ENCODE results near the gene DTNBP1. TPM values are rescaled to one million over a fixed set of nuclear protein-coding genes. Genes with fewer than 3 reads are reported as not detected.

The DTNBP1 gene
- total RNA-seq, 3 donors from 2014 or later, result 14.6 to 22.0 (median 19.5) TPM

DNA sequence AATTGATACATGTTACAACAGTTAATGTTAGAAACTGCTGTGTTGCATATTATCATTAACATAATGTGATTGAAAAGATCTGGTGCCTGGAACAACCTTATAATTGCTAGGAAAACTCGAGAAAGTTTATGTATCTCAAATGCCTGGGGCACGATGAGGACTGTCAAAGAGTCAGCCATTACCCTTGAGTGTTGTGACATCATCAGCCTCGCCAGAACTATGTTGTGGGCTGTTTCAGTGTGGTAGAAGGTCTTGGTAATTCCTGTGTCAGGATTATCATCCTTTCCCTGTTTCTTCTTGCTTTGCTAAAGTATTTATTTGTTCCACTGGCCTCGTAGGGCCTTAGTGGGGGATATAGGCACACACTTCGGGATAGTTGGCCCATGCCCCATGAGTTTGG lies 185.1 kb downstream of the DTNBP1 start:
- Histone ChIP-seq H3K4me3 (no peak overlapping the region), H3K27me3 (no peaks in the 10 kb centered on the region), H3K36me3 (no peaks in the 10 kb centered on the region), H3K9me3 (no peaks in the 10 kb centered on the region), H3K27ac (no peak overlapping the region), H3K4me1 (no peaks in the 10 kb centered on the region)
- TF ChIP-seq POLR2AphosphoS5 (IDR thresholded peaks at IDR 0.05) (no peak), POLR2A (IDR thresholded peaks at IDR 0.05) (no peak)
- TF ChIP-seq, protein P1, sequence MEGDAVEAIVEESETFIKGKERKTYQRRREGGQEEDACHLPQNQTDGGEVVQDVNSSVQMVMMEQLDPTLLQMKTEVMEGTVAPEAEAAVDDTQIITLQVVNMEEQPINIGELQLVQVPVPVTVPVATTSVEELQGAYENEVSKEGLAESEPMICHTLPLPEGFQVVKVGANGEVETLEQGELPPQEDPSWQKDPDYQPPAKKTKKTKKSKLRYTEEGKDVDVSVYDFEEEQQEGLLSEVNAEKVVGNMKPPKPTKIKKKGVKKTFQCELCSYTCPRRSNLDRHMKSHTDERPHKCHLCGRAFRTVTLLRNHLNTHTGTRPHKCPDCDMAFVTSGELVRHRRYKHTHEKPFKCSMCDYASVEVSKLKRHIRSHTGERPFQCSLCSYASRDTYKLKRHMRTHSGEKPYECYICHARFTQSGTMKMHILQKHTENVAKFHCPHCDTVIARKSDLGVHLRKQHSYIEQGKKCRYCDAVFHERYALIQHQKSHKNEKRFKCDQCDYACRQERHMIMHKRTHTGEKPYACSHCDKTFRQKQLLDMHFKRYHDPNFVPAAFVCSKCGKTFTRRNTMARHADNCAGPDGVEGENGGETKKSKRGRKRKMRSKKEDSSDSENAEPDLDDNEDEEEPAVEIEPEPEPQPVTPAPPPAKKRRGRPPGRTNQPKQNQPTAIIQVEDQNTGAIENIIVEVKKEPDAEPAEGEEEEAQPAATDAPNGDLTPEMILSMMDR (IDR thresholded peaks at IDR 0.05), result no peak
- no peak for DNase-seq (ENCODE audit: low spot score in 2 of 2)
- intact Hi-C loops (cut with DNase I; ENCODE audit: low total_unique reads), result loop anchor here (1.0 kb wide), 1 partner anchor 10 kb away; no protein-coding TSS in a partner anchor

DNA sequence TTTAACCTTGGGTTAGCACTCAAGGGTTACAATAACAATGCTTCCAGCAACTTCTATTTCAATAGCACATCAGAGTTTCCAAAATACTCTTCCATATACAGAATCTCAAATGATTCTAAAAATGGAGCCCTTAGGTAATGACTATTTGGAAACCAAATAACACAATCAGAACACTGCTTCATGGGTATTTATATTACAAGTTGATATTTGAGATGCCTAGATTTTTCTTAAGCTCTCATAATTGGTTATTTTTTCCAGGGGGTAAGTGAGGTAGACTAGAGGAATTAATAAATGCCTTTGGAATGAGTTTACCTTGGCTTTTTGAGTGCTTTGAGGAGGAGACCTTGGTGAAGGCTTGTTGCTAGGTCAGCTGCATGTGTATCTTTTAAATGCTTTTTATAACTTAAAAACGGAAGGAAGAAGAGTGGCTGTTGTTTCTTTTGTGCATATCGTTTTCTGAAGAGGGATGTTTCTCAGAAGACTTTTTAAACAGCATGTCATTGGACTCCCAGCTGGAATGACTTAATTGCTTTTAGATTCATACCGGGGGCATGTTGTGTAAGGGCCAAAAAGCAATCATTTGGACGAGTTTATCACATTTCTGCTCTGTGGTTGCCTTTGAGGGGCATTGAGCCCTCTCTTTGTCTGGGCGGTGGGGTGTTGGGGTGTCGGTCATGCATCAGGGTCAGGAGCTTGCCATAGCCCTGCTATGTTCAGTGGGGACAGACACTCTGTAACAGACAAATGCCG lies 186.0 kb downstream of the DTNBP1 start:
- H3K4me3 ChIP-seq, result no peak overlapping the region
- intact Hi-C loops (cut with DNase I; ENCODE audit: low total_unique reads), result no loop called here

DNA sequence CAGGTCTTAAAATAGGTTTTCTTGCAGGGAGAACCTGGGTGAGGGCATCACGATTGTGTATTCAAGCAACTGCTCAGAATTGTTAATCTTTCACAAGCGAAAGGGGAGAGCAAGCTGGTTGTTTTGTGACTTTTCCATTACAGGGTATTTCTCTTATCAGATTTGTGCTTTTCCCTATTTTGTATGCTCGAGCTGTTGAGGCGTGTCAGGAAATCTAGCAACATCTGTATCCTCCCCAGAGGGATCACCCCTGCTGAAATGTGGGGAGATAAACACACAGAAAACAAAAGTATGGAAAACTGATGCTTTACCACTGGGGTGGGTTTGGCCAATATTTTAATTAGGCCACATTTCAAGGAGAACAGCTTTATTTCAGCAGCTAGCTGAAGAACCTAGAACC lies 187.0 kb downstream of the DTNBP1 start:
- H3K27ac ChIP-seq, result peak overlapping the region in 1 of 2 donors; percentile 50
- no peaks in the 10 kb centered on the region for H3K9me3 ChIP-seq
- no peaks in the 10 kb centered on the region for H3K36me3 ChIP-seq
- intact Hi-C loops (cut with DNase I; ENCODE audit: low total_unique reads), result no loop called here
- no peaks in the 10 kb centered on the region for H3K27me3 ChIP-seq
- H3K4me1 ChIP-seq, result no peaks in the 10 kb centered on the region
- DNase-seq (ENCODE audit: low spot score in 2 of 2), result no peak
- TF ChIP-seq POLR2AphosphoS5 (IDR thresholded peaks at IDR 0.05) (no peak), POLR2A (IDR thresholded peaks at IDR 0.05) (no peak)
- TF ChIP-seq, protein P1 (IDR thresholded peaks at IDR 0.05), result no peak
- no peak overlapping the region for H3K4me3 ChIP-seq

More for the DNA sequence above, 186.0 kb downstream of the DTNBP1 start:
- peak overlapping the region in 1 of 2 donors; percentile 20 for H3K27ac ChIP-seq
- H3K27me3 ChIP-seq, result no peaks in the 10 kb centered on the region
- DNase-seq (ENCODE audit: low spot score in 2 of 2), result no peak
- TF ChIP-seq, protein P1 (IDR thresholded peaks at IDR 0.05), result no peak
- TF ChIP-seq POLR2AphosphoS5 (IDR thresholded peaks at IDR 0.05), result no peak
- no peak for TF ChIP-seq POLR2A (IDR thresholded peaks at IDR 0.05)
- no peaks in the 10 kb centered on the region for H3K9me3 ChIP-seq
- no peaks in the 10 kb centered on the region for H3K4me1 ChIP-seq
- H3K36me3 ChIP-seq, result no peaks in the 10 kb centered on the region

DNA sequence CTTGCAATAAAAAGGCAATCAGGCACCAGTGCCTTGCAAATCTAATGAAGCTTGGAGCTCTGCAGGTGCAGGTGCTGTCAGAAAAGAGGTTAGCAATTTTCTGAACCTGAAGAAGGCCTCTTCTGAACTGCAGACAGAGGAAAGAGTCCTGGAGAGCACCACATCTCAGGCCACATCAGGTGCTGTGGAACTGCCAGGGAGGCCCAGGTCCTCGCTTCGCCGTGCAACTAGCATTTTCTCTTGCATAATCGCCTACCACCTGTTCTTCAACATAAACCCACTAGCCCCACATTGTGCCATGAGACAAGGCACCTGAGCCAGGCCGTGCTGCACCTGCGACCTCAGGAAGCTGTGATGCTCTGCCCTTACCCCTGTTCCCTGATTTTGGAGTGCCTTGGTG lies 187.6 kb downstream of the DTNBP1 start:
- Histone ChIP-seq H3K27me3 (no peaks in the 10 kb centered on the region), H3K36me3 (no peaks in the 10 kb centered on the region), H3K27ac (no peak overlapping the region), H3K9me3 (no peaks in the 10 kb centered on the region), H3K4me3 (no peak overlapping the region), H3K4me1 (no peaks in the 10 kb centered on the region)
- TF ChIP-seq, protein P1 (IDR thresholded peaks at IDR 0.05), result no peak
- no peak for TF ChIP-seq POLR2A (IDR thresholded peaks at IDR 0.05)
- TF ChIP-seq POLR2AphosphoS5 (IDR thresholded peaks at IDR 0.05), result no peak
- intact Hi-C loops (cut with DNase I; ENCODE audit: low total_unique reads), result no loop called here
- no peak for DNase-seq (ENCODE audit: low spot score in 2 of 2)

DNA sequence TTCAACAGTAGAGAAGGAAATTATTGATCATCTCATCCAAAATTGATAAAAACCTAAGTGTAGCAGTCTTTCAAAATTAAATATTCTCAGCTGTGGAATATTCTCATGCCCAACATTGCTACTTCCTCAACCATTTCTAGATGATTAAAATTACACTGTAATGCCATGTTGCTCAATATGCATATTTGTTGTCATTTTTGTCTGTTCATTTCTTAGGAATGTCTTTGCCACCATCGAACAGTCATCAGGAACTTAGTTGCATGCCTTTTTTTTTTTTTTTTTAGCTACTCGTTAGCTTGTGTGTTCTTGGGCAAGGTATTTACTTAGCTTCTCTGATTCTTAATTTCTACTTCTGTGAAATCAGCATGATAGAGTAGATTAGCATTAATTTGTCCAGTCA lies 188.6 kb downstream of the DTNBP1 start:
- no peak for DNase-seq (ENCODE audit: low spot score in 2 of 2)
- H3K4me1 ChIP-seq, result no peaks in the 10 kb centered on the region
- H3K27me3 ChIP-seq, result no peaks in the 10 kb centered on the region
- TF ChIP-seq, protein P1 (IDR thresholded peaks at IDR 0.05), result no peak
- TF ChIP-seq POLR2AphosphoS5 (IDR thresholded peaks at IDR 0.05) (no peak), POLR2A (IDR thresholded peaks at IDR 0.05) (no peak)
- no peak overlapping the region for H3K4me3 ChIP-seq
- no peaks in the 10 kb centered on the region for H3K9me3 ChIP-seq
- H3K27ac ChIP-seq, result peak overlapping the region; percentile 30 to 70
- intact Hi-C loops (cut with DNase I; ENCODE audit: low total_unique reads), result no loop called here
- no peaks in the 10 kb centered on the region for H3K36me3 ChIP-seq

All from breast epithelium (tissue), 4 donors.